Ishikawa (cell line): ENCODE measurements around the gene ARHGEF25.

Experiments used
- CEBPB ChIP-seq: IDR thresholded peaks from 2 replicates; pipeline ENCODE4 v1.6.1; 2012
- CREB1 ChIP-seq: IDR thresholded peaks from 2 replicates; pipeline ENCODE4 v1.6.1; 2012; ENCODE audit warnings: low read depth
- EGR1 ChIP-seq: IDR thresholded peaks from 2 replicates; pipeline ENCODE4 v1.6.1; 2012
- EP300 ChIP-seq: IDR thresholded peaks from 2 replicates; pipeline ENCODE4 v1.6.1; 2012; ENCODE audit warnings: borderline replicate concordance
- FOXM1 ChIP-seq: IDR thresholded peaks from 2 replicates; pipeline ENCODE4 v1.6.1; 2012; ENCODE audit warnings: low read depth, borderline replicate concordance
- MAX ChIP-seq: IDR thresholded peaks from 2 replicates; pipeline ENCODE4 v1.6.1; 2012
- NFIC ChIP-seq: IDR thresholded peaks from 2 replicates; pipeline ENCODE4 v1.6.1; 2012
- RAD21 ChIP-seq: IDR thresholded peaks from 2 replicates; pipeline ENCODE4 v1.6.1; 2012; ENCODE audit warnings: low read depth
- REST ChIP-seq: IDR thresholded peaks from 2 replicates; pipeline ENCODE4 v1.6.1; 2012; ENCODE audit warnings: low read depth, mild to moderate bottlenecking
- TAF1 ChIP-seq: IDR thresholded peaks from 2 replicates; pipeline ENCODE4 v1.6.1; 2012; ENCODE audit warnings: low read depth, mild to moderate bottlenecking
- TCF12 ChIP-seq: IDR thresholded peaks from 2 replicates; pipeline ENCODE4 v1.6.1; 2012; ENCODE audit warnings: low read depth
- TEAD4 ChIP-seq: IDR thresholded peaks from 2 replicates; pipeline ENCODE4 v1.6.1; 2012
- USF1 ChIP-seq: IDR thresholded peaks from 2 replicates; pipeline ENCODE4 v1.6.1; 2012
- YY1 ChIP-seq: IDR thresholded peaks from 2 replicates; pipeline ENCODE4 v1.6.1; 2012; ENCODE audit warnings: low read depth
- ZBTB7A ChIP-seq: IDR thresholded peaks from 2 replicates; pipeline ENCODE4 v1.6.1; 2012; ENCODE audit warnings: low read depth

The ARHGEF25 gene

GRCh38 chr12:57628280-57629191 is 17.3 kb downstream of the ARHGEF25 start:
- TF ChIP-seq MAX = no peak
- no peak for TF ChIP-seq EP300
- TF ChIP-seq CREB1 = no peak
- no peak for TF ChIP-seq ZBTB7A
- no peak for TF ChIP-seq REST
- no peak for TF ChIP-seq TAF1
- TF ChIP-seq YY1 = no peak
- no peak for TF ChIP-seq CEBPB
- no peak for TF ChIP-seq NFIC
- TF ChIP-seq EGR1 = no peak
- no peak for TF ChIP-seq TEAD4
- TF ChIP-seq RAD21 = no peak
- TF ChIP-seq FOXM1 = no peak
- no peak for TF ChIP-seq TCF12
- no peak for TF ChIP-seq USF1

GRCh38 chr12:57629897-57630471 is 18.7 kb downstream of the ARHGEF25 start:
- no peak for TF ChIP-seq TEAD4
- TF ChIP-seq YY1 = no peak
- TF ChIP-seq RAD21 = no peak
- TF ChIP-seq CREB1 = no peak
- no peak for TF ChIP-seq CEBPB
- no peak for TF ChIP-seq NFIC
- no peak for TF ChIP-seq USF1
- no peak for TF ChIP-seq MAX
- TF ChIP-seq ZBTB7A = no peak
- TF ChIP-seq REST = no peak

- TF ChIP-seq ZBTB7A = no peak
- no peak for TF ChIP-seq RAD21
- no peak for TF ChIP-seq TAF1
- TF ChIP-seq MAX = no peak
- no peak for TF ChIP-seq TEAD4
- TF ChIP-seq USF1 = no peak
- TF ChIP-seq EGR1 = no peak
- TF ChIP-seq YY1 = no peak
- no peak for TF ChIP-seq NFIC
- no peak for TF ChIP-seq EP300
- TF ChIP-seq FOXM1 = no peak
- no peak for TF ChIP-seq CEBPB
These were observed 19.7 kb downstream of the ARHGEF25 start for GRCh38 chr12:57630891-57631433.

GRCh38 chr12:57631566-57632072 is 20.4 kb downstream of the ARHGEF25 start:
- TF ChIP-seq CREB1 = no peak
